GM12878 (cell line): ENCODE data around the gene MSH5. TPM values are rescaled to one million over a fixed set of nuclear protein-coding genes. Genes with fewer than 3 reads are reported as not detected.

ENCODE experiments used
- ATF2 ChIP-seq: IDR thresholded peaks from 2 replicates; pipeline ENCODE4 v1.6.1; 2012; ENCODE audit warnings: low read length, inconsistent platforms
- CBFB ChIP-seq: IDR thresholded peaks from 2 replicates; pipeline ENCODE4 v1.6.1; 2016; ENCODE audit warnings: antibody characterized with exemption, low read depth
- CHD1 ChIP-seq: IDR thresholded peaks from 2 replicates; pipeline ENCODE4 v1.6.1; 2012; ENCODE audit warnings: low read depth, low read length, improper control_type of control experiment
- CREM ChIP-seq: IDR thresholded peaks from 2 replicates; pipeline ENCODE4 v1.6.1; 2014; ENCODE audit warnings: antibody characterized with exemption, low read depth
- ESRRA ChIP-seq: IDR thresholded peaks from 2 replicates; pipeline ENCODE4 v1.6.1; 2012; ENCODE audit warnings: mild to moderate bottlenecking, low read length, improper control_type of control experiment
- HDGF ChIP-seq: fragments of 450-650 bp; IDR thresholded peaks from 2 replicates; pipeline ENCODE4 v1.6.1; 2016; ENCODE audit warnings: antibody characterized with exemption
- HSF1 ChIP-seq: fragments of 150-350 bp; IDR thresholded peaks from 2 replicates; pipeline ENCODE4 v1.6.1; 2014; ENCODE audit warnings: mild to moderate bottlenecking, low read depth, low read length
- IRF3 ChIP-seq: fragments of 450-650 bp; IDR thresholded peaks from 2 replicates; pipeline ENCODE4 v1.6.1; 2014; ENCODE audit warnings: mild to moderate bottlenecking
- KLF5 ChIP-seq: fragments of 450-650 bp; IDR thresholded peaks from 2 replicates; pipeline ENCODE4 v1.6.1; 2014; ENCODE audit warnings: mild to moderate bottlenecking; ENCODE audit not compliant: partially characterized antibody
- NR2F1 ChIP-seq: fragments of 450-650 bp; conservative IDR thresholded peaks from 2 replicates; pipeline ENCODE4 v1.6.1; 2017; ENCODE audit warnings: mild to moderate bottlenecking
- PAX8 ChIP-seq: fragments of 450-650 bp; IDR thresholded peaks from 2 replicates; pipeline ENCODE4 v1.6.1; 2017; ENCODE audit warnings: mild to moderate bottlenecking, moderate library complexity
- PKNOX1 ChIP-seq: fragments of 450-650 bp; IDR thresholded peaks from 2 replicates; pipeline ENCODE4 v1.6.1; 2016; ENCODE audit warnings: mild to moderate bottlenecking
- PRDM15 ChIP-seq: fragments of 450-650 bp; formaldehyde crosslinking; IDR thresholded peaks from 2 replicates; pipeline ENCODE4 v1.4.0; 2020; ENCODE audit warnings: mild to moderate bottlenecking, moderate library complexity
- RAD51 ChIP-seq: fragments of 450-650 bp; IDR thresholded peaks from 2 replicates; pipeline ENCODE4 v1.6.1; 2016; ENCODE audit warnings: moderate library complexity, mild to moderate bottlenecking, inconsistent platforms
- SREBF2 ChIP-seq: IDR thresholded peaks from 2 replicates; pipeline ENCODE4 v1.6.1; 2012; ENCODE audit warnings: mild to moderate bottlenecking, low read length
- SRF ChIP-seq, 2 experiments: IDR thresholded peaks; 2 replicates each; pipeline ENCODE4 v1.6.1; 2011; ENCODE audit warnings: low read depth in 2 of 2, low read length in 2 of 2, mild to moderate bottlenecking in 1 of 2, moderate library complexity in 1 of 2
- SUPT20H ChIP-seq: IDR thresholded peaks from 2 replicates; pipeline ENCODE4 v1.6.1; 2011; ENCODE audit warnings: low read depth, mild to moderate bottlenecking, low read length, moderate library complexity, borderline replicate concordance; ENCODE audit not compliant: control insufficient read depth
- TAF1 ChIP-seq: IDR thresholded peaks from 2 replicates; pipeline ENCODE4 v1.6.1; 2011; ENCODE audit warnings: mild to moderate bottlenecking, low read depth, low read length, borderline replicate concordance
- polyA plus RNA-seq, 11 experiments: library from polyadenylated mRNA; depleted of rRNA in 4 of 11; unstranded in 6 of 11; stranded (reverse) in 5 of 11; fragments of >200 nt; fragmentation: Nextera tagmentation in 4 of 11; fragmentation: Illumina TruSeq in 1 of 11; extraction: Ambion mirVana in 4 of 11; extraction: Trizol in 1 of 11; gene quantifications; 1 replicate in 1 of 11; 2 replicates in 10 of 11; pipeline versions ENCODE4 v1.2.1 to v1.2.3, GENCODE V29; 2011 to 2016; ENCODE audit warnings: inconsistent platforms in 2 of 11, missing spikeins in 2 of 11, low read depth in 1 of 11
- total RNA-seq, 4 experiments: library from RNA; depleted of rRNA in 3 of 4; stranded (reverse); fragments of >200 nt in 3 of 4; fragmentation: Illumina TruSeq in 1 of 4; extraction: Trizol in 1 of 4; gene quantifications; 2 replicates each; pipeline versions ENCODE4 v1.2.1 to v1.2.3, GENCODE V29; 2013 to 2021

The MSH5 gene
- total and polyA plus RNA-seq, 10 of the 15 experiments (the other 5 are each of a cell fraction or from before 2014, with no cell fraction given), result 9.1 to 52.7 (median 30.0) TPM

GRCh38 chr6:31729515-31729978 is 10.3 kb upstream of the MSH5 start (continued):
- TF ChIP-seq HSF1 (no peak), SREBF2 (no peak), ESRRA (0 out of 2 replicates have a peak, but pooled peaks have one; percentile 14), SUPT20H (no peak), CREM (no peak), HDGF (no peak), PAX8 (no peak), IRF3 (0 out of 2 replicates have a peak, but pooled peaks have one; percentile 50), SRF (IDR thresholded peaks at IDR 0.05; ENCODE audit: low read depth in 2 of 2, low read length in 2 of 2) (no peak), PRDM15 (CRISPR knock-in tag) (no peak), TAF1 (no peak), CHD1 (no peak), ATF2 (no peak), KLF5 (no peak), PKNOX1 (no peak), CBFB (no peak), RAD51 (no peak), NR2F1 (no peak; the same call in 1 of the 2 replicates)
